PC-3 (cell line): Measurements from ENCODE around the gene GLB1L3.

Experiments
- CTCF ChIP-seq: fragments of 300-600 bp; sonication (generic); conservative IDR thresholded peaks from 2 replicates; pipeline ENCODE4 v1.5.1; 2017; ENCODE audit warnings: antibody characterized with exemption, low read depth, mild to moderate bottlenecking, low read length
- EZH2 ChIP-seq: fragments of 300-600 bp; sonication (generic); IDR thresholded peaks from one replicate; pipeline ENCODE4 v1.6.1; 2017; ENCODE audit warnings: antibody characterized with exemption, mild to moderate bottlenecking, low read length; ENCODE audit not compliant: unreplicated experiment

- no peak for TF ChIP-seq EZH2
- TF ChIP-seq CTCF, result no peak
Measured at GRCh38 chr11:134322553-134322952, 46.4 kb downstream of the GLB1L3 start.
